ENCODE measurements around the gene SLC50A1.
A peak's percentile ranks its signal among the peaks of the same experiment; 100 is the strongest.
"Not testable (repeated sequence)": the region's sequence is repeated elsewhere in the genome, so short reads cannot be mapped to it uniquely, and the experiment has no call there.

SLC50A1 gene

DNA sequence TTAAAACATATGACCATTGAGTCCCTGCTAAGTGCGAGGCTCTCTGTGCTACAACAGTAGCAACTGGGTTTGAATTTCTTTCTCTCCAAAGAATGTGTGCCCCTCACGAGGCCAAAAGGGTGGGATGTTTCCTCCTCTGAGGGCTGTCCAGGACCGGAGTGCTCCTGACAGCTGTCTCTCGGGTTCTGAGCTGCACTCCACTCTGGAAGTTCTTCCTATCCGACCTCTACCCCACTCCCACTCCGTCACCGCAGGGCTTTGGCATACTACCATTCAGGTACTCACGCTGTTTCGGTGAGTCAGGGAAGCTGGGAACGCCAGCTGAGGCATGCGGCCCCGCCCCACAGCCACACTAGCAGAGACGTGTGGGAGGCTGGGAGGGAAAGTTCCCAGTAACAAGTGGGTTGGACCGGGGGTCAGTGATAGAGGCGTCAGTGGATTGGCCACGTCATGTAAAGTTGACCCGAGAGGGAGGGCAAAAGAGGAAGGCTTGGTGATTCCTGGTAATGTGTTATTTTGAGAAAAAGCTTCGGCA, 705 bp upstream of the SLC50A1 start:
- peak; percentile 76 for DNase-seq (ENCODE audit: low read depth)

DNA sequence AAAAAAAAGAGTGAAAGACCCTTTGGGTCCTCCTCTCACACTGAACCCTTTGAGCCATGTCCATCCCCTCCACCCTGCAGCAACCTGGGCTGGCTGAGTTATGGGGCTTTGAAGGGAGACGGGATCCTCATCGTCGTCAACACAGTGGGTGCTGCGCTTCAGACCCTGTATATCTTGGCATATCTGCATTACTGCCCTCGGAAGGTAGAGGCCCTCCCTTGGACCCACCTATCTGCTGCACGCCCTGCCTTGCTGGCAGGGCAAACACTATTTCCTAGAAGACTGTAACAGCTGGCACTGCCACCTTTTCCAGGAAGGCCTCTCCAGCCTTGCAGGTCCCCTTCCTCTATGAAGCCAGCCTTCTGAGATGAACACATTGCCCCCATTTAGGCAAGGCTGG, 1.1 kb downstream of the SLC50A1 start:
- no peak for DNase-seq (ENCODE audit: low read depth)

DNA sequence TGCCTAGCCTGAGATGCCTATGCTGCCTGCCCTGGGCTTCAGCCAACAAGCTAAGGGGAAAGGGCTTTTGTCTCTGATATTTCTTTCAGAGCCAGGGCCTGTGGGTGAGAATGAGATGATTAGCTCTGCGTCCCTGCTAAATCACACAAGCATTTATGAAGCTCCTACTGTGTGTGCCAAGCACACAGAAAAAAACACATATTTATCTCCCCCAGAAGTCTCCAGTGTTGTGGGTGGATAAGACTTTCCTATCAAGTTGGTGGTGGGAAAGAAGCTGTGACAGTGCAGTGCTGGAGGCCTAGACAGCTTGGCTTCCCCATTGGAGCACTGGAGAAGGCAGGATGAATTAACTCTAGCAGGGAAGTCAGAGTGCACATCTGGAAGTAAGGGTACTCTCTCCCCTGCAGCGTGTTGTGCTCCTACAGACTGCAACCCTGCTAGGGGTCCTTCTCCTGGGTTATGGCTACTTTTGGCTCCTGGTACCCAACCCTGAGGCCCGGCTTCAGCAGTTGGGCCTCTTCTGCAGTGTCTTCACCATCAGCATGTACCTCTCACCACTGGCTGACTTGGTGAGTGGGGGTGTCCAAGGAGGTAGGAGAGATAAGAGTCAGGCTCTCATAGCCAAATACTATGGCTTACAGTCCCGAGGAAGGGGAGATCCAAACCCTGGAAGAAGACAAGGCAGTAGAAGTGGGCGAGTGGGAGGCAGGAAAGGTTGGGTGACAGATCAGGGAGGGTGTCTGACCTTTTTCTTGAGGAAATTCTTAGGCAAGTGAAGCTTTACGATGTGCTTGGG, 1.7 kb downstream of the SLC50A1 start:
- no peak for DNase-seq (ENCODE audit: low read depth)

DNA sequence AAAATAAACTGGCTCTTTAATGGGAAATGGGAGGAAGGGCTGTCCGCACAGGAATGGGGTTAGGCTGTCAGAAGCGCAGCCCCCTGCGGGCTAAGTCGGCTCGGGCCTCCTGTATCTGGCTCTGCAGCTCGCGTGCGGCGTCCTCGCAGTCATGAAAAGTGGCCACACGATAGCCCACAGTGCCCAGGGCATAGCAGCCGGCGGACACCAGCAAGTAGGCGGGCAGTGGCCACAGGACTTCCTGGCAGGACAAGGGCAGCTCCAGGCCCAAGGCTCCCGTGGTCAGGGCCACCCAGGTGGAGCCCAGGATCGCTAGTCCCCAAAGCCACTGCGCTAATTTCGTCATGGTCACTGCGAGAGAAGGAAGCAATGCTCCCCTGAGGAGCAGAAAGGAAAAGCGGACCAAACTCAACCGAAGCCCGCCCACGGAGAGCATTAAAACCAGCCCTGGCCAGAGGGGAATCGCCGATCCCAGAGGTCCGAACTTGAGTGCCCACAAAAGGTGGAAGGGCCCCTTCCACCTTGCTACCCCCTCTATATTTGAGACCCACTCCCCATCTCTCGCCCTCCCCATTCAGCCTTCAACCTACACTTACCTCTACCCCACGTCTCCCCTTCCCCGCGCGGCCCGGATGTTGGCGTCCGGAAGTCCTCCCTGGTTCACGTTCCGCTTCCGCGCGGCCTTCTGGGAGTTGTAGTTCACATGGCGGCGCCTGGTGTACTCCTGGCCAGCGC, 4.4 kb downstream of the SLC50A1 start, which contains the start of gene DPM3:
Gene DPM3 (minus strand): TSS at position 637 of the 735 bp plus-strand sequence. CDS start 291 bp downstream, at position 346.
- peak; percentile 85 for DNase-seq (ENCODE audit: low read depth)

DNA sequence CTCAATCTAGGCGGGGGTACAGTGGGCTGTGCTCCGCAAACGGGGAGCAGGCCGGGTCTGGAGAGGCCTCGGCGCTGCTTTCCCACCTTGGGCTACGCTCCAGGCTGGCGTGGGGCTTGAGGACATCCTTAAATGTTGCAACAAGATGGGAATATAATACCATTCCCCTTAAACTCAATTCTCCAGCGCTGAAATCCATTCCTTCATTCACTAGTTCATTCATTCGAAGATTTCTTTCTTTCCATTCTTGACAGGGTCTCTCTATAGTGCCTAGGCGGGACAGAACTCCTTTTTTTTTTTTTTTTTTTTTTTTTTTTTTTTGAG, 4.9 kb downstream of the SLC50A1 start:
- no peak for DNase-seq (ENCODE audit: low read depth)

DNA sequence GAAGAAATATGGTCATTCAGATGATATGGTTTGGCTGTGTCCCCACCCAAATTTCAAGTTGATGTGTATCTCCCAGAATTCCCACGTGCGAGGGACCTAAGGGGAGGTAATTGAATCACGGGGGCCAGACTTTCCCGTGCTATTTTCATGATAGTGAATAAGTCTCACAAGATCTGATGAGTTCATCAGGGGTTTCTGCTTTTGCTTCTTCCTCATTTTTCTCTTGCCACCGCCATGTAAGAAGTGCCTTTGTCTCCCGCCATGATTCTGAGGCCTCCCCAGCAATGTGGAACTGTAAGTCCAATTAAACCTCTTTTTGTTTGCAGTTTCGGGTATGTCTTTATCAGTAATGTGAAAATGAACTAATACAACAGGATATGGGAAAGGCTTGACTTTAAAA, 6.1 kb downstream of the SLC50A1 start:
- DNase-seq (ENCODE audit: low read depth), result no peak

DNA sequence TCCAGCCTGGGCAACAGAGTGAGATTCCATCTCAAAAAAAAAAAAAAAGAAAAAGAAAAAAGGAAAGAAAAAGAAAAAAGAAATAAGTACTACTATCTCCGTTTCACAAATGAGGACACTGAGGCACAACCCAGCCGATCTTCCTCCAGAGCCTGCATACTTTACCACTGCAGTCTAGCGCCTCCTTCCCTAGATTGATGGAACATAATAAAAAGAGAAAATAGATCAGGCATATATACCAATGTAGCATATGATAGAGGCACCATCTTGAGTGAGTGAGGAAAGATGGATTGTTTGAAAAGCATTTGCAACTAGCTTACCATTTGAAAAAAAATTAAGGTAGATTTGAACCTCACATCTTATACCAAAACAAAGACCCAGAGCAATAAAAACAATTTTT, 9.8 kb downstream of the SLC50A1 start:
- no peak for DNase-seq (ENCODE audit: low read depth)

DNA sequence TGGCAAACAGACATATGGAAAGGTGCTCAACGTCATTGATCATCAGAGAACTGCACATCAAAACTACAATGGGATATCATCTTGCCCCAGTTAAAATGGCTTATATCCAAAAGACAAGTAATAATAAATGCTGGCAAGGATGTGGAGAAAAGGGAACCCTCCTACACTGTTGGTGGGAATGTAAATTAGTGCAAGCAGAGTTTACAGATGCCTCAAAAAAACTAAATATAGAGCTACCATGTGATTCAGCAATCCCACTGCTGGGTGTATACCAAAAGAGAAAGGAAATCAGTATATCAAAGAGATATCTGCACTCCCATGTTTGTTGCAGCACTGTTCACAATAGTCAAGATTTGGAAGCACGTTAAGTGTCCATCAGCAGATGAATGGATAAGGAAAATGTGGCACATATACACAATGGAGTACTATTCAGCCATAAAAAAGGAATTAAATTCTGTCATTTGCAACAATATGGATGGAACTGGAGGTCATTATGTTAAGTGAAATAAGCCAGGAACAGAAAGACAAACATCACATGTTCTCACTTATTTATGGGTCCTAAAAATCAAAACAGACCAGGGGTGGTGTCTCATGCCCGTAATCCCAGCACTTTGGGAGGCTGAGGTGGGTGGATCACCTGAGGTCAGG, 20.5 kb downstream of the SLC50A1 start:
- not testable (repeated sequence) for DNase-seq (ENCODE audit: low read depth)

DNA sequence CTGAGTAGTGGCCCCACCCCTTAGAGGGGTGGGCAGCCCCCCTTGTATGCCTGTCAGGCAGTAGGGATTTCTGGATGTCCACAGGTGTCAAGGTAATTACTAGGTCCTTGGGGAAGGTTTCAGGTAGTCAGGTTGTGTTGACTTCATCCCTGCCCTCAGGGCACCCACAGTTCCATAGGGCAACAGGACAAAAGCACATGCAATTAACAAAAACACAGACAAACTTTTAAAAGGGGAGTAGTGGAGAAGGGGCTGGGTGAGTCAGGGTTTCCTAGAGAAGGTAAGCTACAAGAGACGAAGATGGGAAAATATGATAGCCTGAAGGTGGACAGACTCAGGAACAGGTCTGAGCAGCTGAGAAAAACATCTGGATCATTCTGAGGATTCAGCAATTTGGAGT, 23.3 kb downstream of the SLC50A1 start:
- no peak for DNase-seq (ENCODE audit: low read depth)

DNA sequence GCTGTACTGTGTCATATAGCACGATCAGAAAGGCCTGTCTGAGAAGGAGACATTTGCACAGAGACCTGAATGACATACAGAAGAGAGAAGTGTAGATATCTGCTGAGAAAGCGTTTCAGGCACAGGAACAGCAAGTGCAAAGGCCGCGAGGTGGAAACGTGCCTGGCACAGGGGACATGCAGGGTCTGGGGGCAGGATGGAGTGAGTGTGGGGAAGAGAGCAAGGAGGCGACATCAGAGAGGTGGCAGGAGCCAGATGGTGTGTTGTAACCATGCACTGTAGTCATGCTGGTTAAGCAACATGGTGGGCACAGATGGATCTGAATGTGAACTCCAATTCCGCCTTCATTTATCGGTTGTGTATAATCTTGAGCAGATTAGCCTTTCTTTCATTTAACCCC, 24.5 kb downstream of the SLC50A1 start:
- DNase-seq (ENCODE audit: low read depth), result no peak

DNA sequence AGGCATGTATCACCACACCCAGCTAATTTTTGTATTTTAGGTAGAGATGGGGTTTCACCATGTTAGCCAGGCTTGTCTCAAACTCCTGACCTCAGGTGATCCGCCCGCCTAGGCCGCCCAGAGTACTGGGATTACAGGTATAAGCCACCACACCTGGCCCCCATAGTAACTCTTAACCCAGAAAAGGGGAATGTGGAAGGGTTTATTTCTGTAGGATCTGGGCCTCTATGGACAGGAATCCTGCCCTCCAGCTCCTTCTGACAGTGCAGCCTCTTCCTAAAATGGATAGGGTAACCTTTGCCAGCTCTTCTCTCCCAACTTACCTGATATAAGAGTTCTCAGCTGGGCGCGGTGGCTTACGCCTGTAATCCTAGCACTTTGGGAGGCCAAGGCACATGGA, 27.0 kb downstream of the SLC50A1 start:
- not testable (repeated sequence) for DNase-seq (ENCODE audit: low read depth)

DNA sequence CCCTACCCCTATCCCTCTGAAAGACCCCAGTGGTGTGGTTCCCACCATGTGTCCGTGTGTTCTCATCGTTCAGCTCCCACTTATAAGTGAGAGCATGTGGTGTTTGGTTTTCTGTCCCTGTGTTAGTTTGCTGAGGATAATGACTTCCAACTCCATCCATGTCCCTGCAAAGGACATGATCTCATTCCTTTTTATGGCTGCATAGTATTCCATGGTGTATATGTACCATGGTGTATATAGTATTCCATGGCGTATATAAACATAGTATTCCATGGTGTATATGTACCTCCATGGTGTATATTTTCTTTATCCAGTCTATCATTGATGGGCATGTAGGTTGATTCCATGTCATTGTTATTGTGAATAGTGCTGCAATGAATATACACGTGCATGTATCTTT, 28.1 kb downstream of the SLC50A1 start:
- DNase-seq (ENCODE audit: low read depth), result not testable (repeated sequence)

DNA sequence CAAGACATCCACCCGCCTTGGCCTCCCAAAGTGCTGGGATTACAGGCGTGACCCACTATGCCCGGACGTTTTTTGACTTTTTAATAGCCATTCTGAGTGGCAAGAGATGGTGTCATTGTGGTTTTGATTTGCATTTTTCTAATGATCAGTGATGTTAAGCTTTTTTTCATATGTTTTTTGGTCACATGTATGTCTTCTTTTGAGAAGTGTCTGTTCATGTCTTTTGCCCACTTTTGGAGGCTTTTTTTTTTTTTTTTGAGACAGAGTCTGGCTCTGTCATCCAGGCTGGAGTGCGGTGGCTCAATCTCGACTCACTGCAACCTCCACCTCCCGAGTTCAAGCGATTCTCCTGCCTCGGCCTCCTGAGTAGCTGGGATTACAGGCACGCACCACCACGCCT, 29.0 kb downstream of the SLC50A1 start:
- DNase-seq (ENCODE audit: low read depth), result not testable (repeated sequence)

DNA sequence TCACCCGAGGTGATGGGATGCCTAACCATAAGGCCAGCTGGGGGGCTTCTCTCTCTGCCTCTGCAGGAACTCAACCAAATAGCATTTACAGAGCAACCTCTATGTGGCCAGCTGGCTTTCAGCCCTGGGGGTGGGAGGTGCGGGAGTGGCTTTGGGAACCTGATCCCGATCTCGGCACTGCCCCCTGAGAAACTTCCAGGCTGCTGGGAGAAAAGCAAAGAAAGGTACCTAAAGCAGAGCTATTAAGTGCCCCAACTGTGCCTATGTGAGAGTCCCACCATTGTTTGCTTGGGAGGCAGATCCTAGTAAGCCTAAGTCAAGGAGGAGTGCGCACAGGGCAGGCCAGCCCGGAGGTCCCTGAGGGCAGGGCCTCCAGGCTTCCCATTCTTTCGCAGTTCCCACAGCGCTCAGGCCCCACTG, 30.4 kb downstream of the SLC50A1 start:
- no peak for DNase-seq (ENCODE audit: low read depth)

DNA sequence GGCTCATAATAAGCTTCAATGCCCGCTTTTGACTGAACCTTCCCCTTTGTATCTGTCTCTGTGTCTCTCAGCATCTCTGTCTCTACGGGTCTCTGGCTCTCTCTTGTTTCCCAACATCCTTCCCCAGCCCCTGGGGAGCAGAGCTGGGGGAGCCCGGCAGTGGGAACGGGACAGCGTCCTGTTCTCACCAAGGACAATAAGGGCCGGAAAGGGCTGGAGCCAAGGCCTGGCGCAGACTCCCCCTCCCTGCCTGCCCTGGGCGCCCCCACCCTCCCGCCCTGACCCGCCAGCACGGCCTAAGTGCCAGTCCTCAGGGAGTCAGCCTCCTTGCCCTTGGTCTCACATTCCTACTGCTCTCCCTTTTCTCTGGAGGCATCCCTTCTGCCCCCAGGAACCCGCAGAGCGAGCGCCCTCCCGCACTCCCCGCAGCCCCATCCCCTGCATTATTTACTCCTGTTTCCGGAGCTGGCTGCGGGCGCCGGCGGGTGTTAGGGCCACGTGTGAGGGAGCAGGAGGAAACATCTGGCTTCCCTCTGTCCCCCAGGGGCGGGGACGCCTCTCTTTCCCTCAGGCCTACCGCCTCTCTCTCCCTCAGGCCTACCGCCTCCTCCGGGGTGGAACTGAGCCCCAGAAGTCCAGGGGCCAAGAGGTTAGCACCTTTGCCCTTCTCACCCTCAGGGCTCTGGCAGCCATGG, 31.0 kb downstream of the SLC50A1 start:
- DNase-seq (ENCODE audit: low read depth), result no peak

DNA sequence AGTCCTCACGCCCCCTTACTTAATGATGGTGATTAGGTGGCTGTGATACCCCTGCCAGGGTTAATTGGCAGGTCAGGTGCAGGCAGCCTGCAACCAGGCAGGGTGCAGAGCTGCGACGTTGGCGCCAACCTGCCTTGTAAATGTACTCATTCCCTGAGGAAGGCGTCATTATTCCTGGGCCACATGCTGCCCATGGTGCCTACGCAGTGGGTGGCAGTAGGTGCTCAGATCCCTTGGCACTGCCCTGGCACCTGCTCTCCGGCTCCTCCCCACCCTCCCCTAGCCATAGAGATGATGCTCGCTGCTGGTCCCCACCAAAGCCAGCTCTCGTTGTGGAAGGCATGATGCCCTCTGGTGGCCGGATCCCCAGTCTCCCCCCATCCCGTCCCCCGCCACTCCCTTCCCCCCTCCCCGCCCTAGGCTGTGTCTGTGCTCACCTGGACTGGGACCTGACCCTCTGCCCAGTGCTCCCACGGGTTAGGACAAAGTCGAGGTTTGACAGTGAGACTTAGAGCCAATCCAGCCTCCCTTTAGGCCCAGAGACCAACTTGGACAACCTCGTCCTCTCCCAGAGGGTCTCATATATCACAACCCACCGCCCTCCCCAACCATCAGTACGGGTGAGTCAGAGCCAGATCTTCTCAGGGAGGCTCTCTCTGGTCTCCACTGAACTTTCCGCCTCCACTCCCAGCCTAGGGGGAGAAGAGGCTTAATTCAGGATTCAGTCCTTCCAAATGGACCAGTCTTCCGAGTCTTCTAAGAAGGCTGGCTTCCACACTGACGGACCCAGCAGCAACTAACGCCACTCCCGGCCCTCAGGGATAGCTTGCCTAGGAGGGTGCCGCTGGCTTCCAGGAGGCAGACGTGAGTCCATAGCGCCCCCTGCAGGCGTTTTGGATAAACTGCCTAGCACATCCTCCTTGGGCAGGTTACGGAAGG, 31.8 kb downstream of the SLC50A1 start:
- DNase-seq (ENCODE audit: low read depth), result peak; percentile 82

DNA sequence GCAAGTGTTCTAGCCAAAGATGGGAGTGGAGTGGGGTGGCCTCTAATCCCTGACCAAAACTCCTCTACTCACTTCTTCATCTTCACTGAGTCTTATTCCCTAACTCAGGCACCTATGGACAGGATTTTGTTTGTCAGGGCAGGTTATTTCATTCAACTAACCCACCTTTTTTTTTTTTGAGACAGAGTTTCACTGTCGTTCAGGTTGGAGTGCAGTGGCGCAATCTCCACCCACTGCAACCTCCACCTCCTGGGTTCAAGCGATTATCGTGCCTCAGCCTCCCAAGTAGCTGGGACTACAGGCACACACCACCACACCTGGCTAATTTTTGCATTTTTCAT, 32.4 kb downstream of the SLC50A1 start:
- not testable (repeated sequence) for DNase-seq (ENCODE audit: low read depth)

DNA sequence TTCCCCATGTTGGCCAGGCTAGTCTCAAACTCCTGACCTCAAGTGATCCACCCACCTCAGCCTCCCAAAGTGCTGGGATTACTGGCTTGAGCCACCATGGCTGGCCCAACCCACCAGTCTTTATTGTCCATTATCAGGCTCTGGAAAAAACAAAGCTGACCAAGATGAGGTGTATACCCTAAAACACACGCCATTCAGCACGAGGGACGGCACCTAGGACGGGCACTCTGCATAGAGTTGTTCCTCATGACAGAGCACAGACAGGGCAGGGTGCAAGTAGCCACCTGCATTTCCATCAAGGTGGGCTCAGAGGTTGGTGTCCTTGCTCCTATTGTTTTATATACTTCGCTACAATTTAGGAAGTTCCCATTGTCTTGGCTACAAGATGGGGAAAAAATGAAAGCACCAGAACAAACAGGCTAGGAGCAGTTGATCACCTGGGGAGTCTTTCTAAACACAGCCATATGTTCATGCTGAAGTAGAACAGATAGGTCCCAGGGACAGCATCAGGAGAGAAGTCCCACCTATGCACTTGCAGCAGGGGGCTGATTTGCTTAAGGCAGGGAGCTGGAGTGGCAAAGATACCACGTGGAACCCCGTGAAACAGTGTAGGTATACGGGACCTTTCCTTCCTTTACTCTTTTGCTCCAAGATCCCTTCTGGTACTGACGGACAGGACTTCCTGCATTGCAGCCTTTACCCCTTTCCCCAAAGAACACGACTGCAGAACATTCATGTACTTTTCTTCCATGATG, 33.0 kb downstream of the SLC50A1 start:
- DNase-seq (ENCODE audit: low read depth), result no peak

DNA sequence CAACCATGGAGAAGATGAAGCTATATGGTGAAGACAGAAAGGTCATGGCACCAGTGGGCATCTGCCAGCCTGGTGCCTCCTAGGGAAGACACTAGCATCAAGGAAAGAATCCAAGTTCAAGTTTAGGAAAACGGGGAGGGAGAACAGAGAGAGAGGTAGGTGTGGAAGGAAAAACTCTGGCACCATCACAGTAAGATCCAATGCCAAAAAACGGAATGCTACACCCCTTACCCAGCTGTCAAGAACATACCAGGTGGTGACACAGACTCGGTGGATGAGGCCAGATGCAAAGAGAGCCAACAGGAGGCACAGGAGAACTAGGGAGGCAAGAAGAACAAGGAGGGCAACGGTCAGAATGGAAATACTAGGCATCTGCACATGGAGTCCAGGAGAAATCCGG, 33.9 kb downstream of the SLC50A1 start:
- DNase-seq (ENCODE audit: low read depth), result no peak

DNA sequence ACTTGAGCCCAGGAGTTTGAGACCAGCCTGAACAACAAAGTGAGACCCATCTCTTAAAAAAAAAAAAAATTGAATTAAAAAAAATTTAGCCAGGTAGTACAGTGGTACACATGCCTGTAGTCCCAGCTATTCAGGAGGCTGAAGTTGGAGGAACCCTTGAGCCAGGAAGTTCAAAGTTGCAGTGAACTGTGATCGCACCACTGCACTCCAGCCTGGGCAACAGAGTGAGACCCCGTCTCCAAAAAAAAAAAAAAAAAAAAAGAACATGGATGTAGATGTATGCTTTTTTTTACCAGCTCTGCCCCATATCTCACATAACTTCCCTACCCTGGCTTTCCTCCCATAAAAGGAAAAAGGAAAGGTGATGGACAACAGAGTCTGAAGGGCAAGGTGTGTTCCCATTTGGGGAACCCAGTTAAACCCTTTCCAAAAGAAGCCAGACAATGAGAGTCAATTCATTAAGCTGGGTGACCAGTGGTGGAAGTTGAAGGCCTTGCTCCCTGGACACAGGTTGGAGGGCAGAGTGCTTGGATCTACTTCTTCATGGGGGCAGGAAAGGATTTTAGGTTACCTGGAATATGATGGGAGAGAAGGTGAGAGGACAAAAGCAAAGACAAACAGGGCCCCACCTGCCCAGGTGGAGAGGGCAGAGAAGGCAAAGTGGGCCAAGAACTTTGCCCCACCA, 34.6 kb downstream of the SLC50A1 start:
- no peak for DNase-seq (ENCODE audit: low read depth)

Measured in activated T-cell treated with anti-CD3 and anti-CD28 coated beads for 48 hours (primary cell).